GM23248 (cell line): ENCODE results near the gene CD68. TPM values are rescaled to one million over a fixed set of nuclear protein-coding genes. Genes with fewer than 3 reads are reported as not detected.
A peak's percentile ranks its signal among the peaks of the same experiment; 100 is the strongest.

Source experiments
- DNase-seq: peaks from one replicate; pipeline ENCODE4 v3.0.0-alpha.2; 2015
- H2AFZ ChIP-seq: fragments of 200-600 bp; sonication (generic); 2 replicates; pipeline ENCODE4 v1.6.1; 2016; ENCODE audit warnings: antibody characterized with exemption
- H3F3A ChIP-seq: fragments of 200-600 bp; sonication (generic); 2 replicates; pipeline ENCODE4 v1.6.1; 2016; ENCODE audit warnings: mild to moderate bottlenecking, antibody characterized with exemption, mixed run types; ENCODE audit not compliant: insufficient read depth
- H3K27ac ChIP-seq: fragments of 200-600 bp; sonication (generic); 2 replicates; pipeline ENCODE4 v1.5.1; 2016; ENCODE audit warnings: mild to moderate bottlenecking
- H3K27me3 ChIP-seq: fragments of 200-600 bp; sonication (generic); replicated peaks from 2 replicates; pipeline ENCODE4 v1.6.1; 2016; ENCODE audit warnings: mild to moderate bottlenecking; ENCODE audit not compliant: insufficient read depth
- H3K36me3 ChIP-seq: fragments of 200-600 bp; sonication (generic); 2 replicates; pipeline ENCODE4 v1.6.1; 2016; ENCODE audit warnings: low read depth, mild to moderate bottlenecking
- H3K4me1 ChIP-seq: fragments of 200-600 bp; sonication (generic); 2 replicates; pipeline ENCODE4 v1.6.1; 2016; ENCODE audit warnings: mild to moderate bottlenecking; ENCODE audit not compliant: insufficient read depth
- H3K4me2 ChIP-seq: fragments of 200-600 bp; sonication (generic); one replicate; pipeline ENCODE4 v1.6.1; 2016; ENCODE audit warnings: mild to moderate bottlenecking; ENCODE audit not compliant: unreplicated experiment
- H3K4me3 ChIP-seq: fragments of 200-600 bp; sonication (generic); 2 replicates; pipeline ENCODE4 v1.5.1; 2016; ENCODE audit warnings: mild to moderate bottlenecking
- H3K79me2 ChIP-seq: fragments of 200-600 bp; sonication (generic); 2 replicates; pipeline ENCODE4 v1.6.1; 2016; ENCODE audit warnings: mild to moderate bottlenecking; ENCODE audit not compliant: insufficient read depth
- H3K9ac ChIP-seq: fragments of 200-600 bp; sonication (generic); 2 replicates; pipeline ENCODE4 v1.6.1; 2016; ENCODE audit warnings: mild to moderate bottlenecking
- H3K9me2 ChIP-seq: fragments of 200-600 bp; sonication (generic); 2 replicates; pipeline ENCODE4 v1.6.1; 2016; ENCODE audit warnings: mixed run types, mild to moderate bottlenecking, moderate library complexity; ENCODE audit not compliant: insufficient read depth
- H3K9me3 ChIP-seq: fragments of 200-600 bp; sonication (generic); one replicate; pipeline ENCODE4 v1.6.1; 2017; ENCODE audit warnings: low read depth
- H4K20me1 ChIP-seq: fragments of 200-600 bp; sonication (generic); 2 replicates; pipeline ENCODE4 v1.6.0; 2016; ENCODE audit not compliant: insufficient read depth
- EZH2 ChIP-seq: fragments of 200-600 bp; sonication (generic); IDR thresholded peaks from 2 replicates; pipeline ENCODE4 v1.6.1; 2018; ENCODE audit warnings: antibody characterized with exemption, mild to moderate bottlenecking; ENCODE audit not compliant: insufficient read depth, poor library complexity, severe bottlenecking
- EZH2phosphoT487 ChIP-seq: fragments of 200-600 bp; sonication (generic); IDR thresholded peaks from 2 replicates; pipeline ENCODE4 v1.6.1; 2018; ENCODE audit warnings: antibody characterized with exemption, moderate library complexity, mild to moderate bottlenecking, low read depth; ENCODE audit not compliant: insufficient read depth
- WGBS, 2 experiments: methylation state at CpG; one replicate each; pipeline ENCODE4 v1.1.6; 2015 to 2017; ENCODE audit warnings: low lambda C conversion rate in 2 of 2, low coverage in 1 of 2; ENCODE audit errors: missing lambda C conversion rate in 2 of 2; 5-methylcytosine and 5-hydroxymethylcytosine counted together
- in situ Hi-C: fragments of 300-500 bp; cut with MboI; formaldehyde crosslinking; loops from 2 replicates; pipeline ENCODE4 v1.15.0; 2020
- polyA plus RNA-seq: library from polyadenylated mRNA; unstranded; fragments of >200 nt; fragmentation: Nextera tagmentation; extraction: Ambion mirVana; gene quantifications from 2 replicates; pipeline ENCODE4 v1.2.1, GENCODE V29; 2016
- total RNA-seq: library from RNA; depleted of rRNA; stranded (reverse); fragments of >200 nt; shearing (Covaris generic); gene quantifications from 2 replicates; pipeline ENCODE4 v1.2.3, GENCODE V29; 2014

Gene CD68
- total and polyA plus RNA-seq, 2 experiments from 2014 or later, result 55.0 to 84.5 TPM

DNA sequence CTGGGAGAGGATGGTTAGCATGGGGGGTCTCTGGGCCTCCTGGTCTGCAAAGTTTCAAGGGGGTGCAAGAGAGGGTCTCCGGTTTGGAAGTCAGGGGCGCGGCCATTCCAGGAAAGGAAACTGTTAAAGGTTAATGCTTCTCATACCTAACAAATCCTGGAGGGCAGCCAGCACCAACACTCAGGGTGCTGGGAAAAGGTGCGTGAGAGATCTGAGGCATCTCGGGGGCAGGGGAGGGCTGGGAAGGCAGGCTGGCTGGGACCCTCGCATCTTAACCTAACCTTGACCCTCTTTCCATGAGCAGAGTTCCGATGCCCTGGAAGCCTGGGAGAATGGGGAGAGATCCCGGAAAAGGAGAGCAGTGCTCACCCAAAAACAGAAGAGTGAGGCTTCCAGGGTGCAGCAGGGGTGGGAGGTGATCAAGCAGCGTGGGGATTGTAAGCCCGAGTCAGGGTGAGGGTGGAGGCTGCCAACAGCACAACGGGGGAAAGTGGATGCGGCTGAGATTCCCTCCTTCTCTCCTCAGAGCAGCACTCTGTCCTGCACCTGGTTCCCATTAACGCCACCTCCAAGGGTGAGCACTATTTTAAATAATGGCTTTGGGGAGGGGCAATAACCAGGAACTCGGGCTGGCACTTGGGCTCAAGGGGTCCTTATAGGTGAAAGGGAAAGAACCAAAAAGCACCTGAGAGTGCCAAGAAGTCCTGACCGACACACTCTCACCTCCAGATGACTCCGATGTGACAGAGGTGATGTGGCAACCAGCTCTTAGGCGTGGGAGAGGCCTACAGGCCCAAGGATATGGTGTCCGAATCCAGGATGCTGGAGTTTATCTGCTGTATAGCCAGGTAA is 19.9 kb upstream of the CD68 start:
- 51 to 52% methylated on average over 18 of the region's 18 CpGs for WGBS, 2 experiments
- peaks cover 31% of the 10 kb centered on the region for H3K79me2 ChIP-seq
- H3K4me1 ChIP-seq, result peaks cover 22% of the 10 kb centered on the region
- H3F3A ChIP-seq, result no peaks in the 10 kb centered on the region
- no peaks in the 10 kb centered on the region; the same call in 1 of the 2 replicates for H3K36me3 ChIP-seq
- no peak overlapping the region for H3K27ac ChIP-seq
- 0 out of 2 replicates have a peak overlapping the region, but pooled peaks have one; percentile 0 for H3K9ac ChIP-seq
- H3K4me3 ChIP-seq, result no peak overlapping the region
- H3K9me2 ChIP-seq, result no peaks in the 10 kb centered on the region
- no peak for TF ChIP-seq EZH2phosphoT487
- TF ChIP-seq EZH2, result no peak
- no peak overlapping the region for H2AFZ ChIP-seq
- H4K20me1 ChIP-seq, result no peaks in the 10 kb centered on the region
- H3K4me2 ChIP-seq, result no peak overlapping the region
- DNase-seq, result no peak
- no peaks in the 10 kb centered on the region for H3K9me3 ChIP-seq
- H3K27me3 ChIP-seq, result no peaks in the 10 kb centered on the region
- in situ Hi-C loops, result no loop called here

DNA sequence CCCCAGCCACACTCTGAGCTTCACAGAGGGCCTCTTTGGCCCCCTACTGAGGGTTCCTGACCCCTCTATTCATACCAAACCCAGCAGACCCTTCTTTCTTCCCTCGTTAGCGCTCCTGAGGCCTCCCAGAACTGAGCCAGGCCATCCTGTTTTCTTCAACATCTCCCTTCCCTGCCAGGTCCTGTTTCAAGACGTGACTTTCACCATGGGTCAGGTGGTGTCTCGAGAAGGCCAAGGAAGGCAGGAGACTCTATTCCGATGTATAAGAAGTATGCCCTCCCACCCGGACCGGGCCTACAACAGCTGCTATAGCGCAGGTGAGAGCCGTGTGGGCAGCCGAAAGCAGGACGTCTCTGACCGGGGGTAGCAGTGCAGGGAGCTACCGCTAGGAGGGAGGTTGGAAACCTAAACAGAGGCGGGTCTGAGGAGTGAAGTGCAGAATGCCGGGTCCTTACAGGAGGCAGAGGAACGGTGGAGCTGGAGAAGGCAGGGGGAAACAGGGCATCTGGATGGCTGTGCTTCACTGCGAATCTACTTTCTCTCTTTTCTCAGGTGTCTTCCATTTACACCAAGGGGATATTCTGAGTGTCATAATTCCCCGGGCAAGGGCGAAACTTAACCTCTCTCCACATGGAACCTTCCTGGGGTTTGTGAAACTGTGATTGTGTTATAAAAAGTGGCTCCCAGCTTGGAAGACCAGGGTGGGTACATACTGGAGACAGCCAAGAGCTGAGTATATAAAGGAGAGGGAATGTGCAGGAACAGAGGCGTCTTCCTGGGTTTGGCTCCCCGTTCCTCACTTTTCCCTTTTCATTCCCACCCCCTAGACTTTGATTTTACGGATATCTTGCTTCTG is 19.0 kb upstream of the CD68 start:
- Histone ChIP-seq H3K27ac (peak overlapping the region; percentile 17), H3K4me1 (peaks cover 22% of the 10 kb centered on the region), H3F3A (no peaks in the 10 kb centered on the region), H3K4me3 (peak overlapping the region; percentile 94), H3K4me2 (peak overlapping the region; percentile 93), H3K9me3 (no peaks in the 10 kb centered on the region), H3K9me2 (no peaks in the 10 kb centered on the region), H3K9ac (peak overlapping the region; percentile 86), H4K20me1 (no peaks in the 10 kb centered on the region), H3K36me3 (no peaks in the 10 kb centered on the region; the same call in 1 of the 2 replicates), H2AFZ (peak overlapping the region; percentile 91), H3K79me2 (peaks cover 40% of the 10 kb centered on the region), H3K27me3 (no peaks in the 10 kb centered on the region)
- no peak for TF ChIP-seq EZH2
- TF ChIP-seq EZH2phosphoT487, result no peak
- peak; percentile 85 for DNase-seq
- WGBS, 2 experiments, result 13 to 17% methylated on average over 22 of the region's 22 CpGs
- in situ Hi-C loops, result no loop called here

DNA sequence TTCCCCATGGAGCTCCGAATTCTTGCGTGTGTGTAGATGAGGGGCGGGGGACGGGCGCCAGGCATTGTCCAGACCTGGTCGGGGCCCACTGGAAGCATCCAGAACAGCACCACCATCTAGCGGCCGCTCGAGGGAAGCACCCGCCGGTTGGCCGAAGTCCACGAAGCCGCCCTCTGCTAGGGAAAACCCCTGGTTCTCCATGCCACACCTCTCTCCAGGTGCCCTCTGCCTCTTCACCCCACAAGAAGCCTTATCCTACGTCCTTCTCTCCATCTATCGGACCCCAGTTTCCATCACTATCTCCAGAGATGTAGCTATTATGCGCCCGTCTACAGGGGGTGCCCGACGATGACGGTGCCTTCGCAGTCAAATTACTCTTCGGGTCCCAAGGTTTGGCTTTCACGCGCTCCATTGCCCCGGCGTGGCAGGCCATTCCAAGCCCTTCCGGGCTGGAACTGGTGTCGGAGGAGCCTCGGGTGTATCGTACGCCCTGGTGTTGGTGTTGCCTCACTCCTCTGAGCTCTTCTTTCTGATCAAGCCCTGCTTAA is 18.3 kb upstream of the CD68 start:
- in situ Hi-C loops, result no loop called here
- DNase-seq, result peak; percentile 93

DNA sequence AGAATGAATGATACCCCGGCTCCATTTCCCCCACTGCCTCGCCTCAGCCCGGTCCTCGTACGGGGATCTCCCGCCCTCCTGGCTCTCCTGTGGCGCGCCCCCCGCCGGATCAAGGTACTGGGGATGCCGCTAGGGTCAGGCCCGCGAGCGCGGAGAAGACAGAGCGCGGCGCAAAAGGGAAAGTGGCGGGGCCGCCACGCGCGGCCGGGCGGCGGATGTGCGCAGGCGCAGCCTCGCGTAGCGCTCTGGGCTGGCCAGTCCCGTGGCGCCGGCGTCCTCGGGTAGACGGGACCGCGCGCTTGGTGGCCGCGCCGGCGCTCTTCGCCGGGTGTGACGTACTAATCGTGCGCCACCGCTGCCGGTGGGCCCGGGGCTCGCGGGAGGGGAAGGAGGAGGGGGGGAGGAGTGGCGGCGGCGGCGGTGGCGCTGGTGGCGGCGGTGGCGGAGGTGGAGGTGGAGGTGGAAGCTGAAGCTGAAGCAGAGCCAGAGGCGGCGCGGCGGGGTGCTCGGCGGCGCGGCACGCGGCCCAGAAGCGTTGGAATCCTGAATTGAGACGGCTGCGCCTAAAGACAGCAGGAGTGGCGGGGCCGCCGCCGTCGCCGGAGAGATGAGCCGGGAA is 17.7 kb upstream of the CD68 start, which contains the start of gene SENP3:
SENP3 (plus strand) TSS at position 331 of the 619 bp plus-strand sequence. CDS start 1,158 bp downstream, outside the sequence.
- Histone ChIP-seq H3K4me2 (peak within 1 kb of the TSS; percentile 99), H2AFZ (peak within 1 kb of the TSS; percentile 91), H3K4me1 (peaks cover 22% of the 10 kb centered on the region), H3F3A (no peaks in the 10 kb centered on the region), H4K20me1 (no peaks in the 10 kb centered on the region), H3K79me2 (peaks cover 53% of the 10 kb centered on the region), H3K36me3 (peaks cover 4% of the 10 kb centered on the region; the same call in 1 of the 2 replicates), H3K9ac (peak within 1 kb of the TSS; percentile 86), H3K27ac (peak within 1 kb of the TSS; percentile 79), H3K27me3 (no peaks in the 10 kb centered on the region), H3K9me2 (no peaks in the 10 kb centered on the region), H3K9me3 (no peaks in the 10 kb centered on the region), H3K4me3 (peak within 1 kb of the TSS; percentile 94)
- peak; percentile 97 for DNase-seq
- 1% methylated on average over 38 to 76 of the region's 82 CpGs for WGBS, 2 experiments
- TF ChIP-seq EZH2phosphoT487 (no peak), EZH2 (no peak)
- in situ Hi-C loops, result no loop called here

More for the DNA sequence above, 18.3 kb upstream of the CD68 start:
- Histone ChIP-seq H3K27me3 (no peaks in the 10 kb centered on the region), H2AFZ (peak overlapping the region; percentile 91), H3K9ac (peak overlapping the region; percentile 86), H3K9me2 (no peaks in the 10 kb centered on the region), H3K4me1 (peaks cover 22% of the 10 kb centered on the region), H3K4me2 (peak overlapping the region; percentile 93), H3F3A (no peaks in the 10 kb centered on the region), H3K79me2 (peaks cover 47% of the 10 kb centered on the region), H3K9me3 (no peaks in the 10 kb centered on the region), H3K27ac (peak overlapping the region; percentile 79), H3K4me3 (peak overlapping the region; percentile 94), H4K20me1 (no peaks in the 10 kb centered on the region), H3K36me3 (peaks cover 4% of the 10 kb centered on the region; the same call in 1 of the 2 replicates)
- 1% methylated on average over 30 to 32 of the region's 32 CpGs for WGBS, 2 experiments
- TF ChIP-seq EZH2 (no peak), EZH2phosphoT487 (no peak)
